Measurements from ENCODE around the gene PNPLA5. TPM values are rescaled to one million over a fixed set of nuclear protein-coding genes. Genes with fewer than 3 reads are reported as not detected.

PNPLA5 gene, protein sequence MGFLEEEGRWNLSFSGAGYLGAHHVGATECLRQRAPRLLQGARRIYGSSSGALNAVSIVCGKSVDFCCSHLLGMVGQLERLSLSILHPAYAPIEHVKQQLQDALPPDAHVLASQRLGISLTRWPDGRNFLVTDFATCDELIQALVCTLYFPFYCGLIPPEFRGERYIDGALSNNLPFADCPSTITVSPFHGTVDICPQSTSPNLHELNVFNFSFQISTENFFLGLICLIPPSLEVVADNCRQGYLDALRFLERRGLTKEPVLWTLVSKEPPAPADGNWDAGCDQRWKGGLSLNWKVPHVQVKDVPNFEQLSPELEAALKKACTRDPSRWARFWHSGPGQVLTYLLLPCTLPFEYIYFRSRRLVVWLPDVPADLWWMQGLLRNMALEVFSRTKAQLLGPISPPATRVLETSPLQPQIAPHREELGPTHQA
- not detected for total RNA-seq
- not detected for polyA plus RNA-seq

GRCh38 chr22:43891360-43892182 is at the start of gene PNPLA5:
Gene PNPLA5 (minus strand): TSS chr22:43892013. CDS start chr22:43891880, 133 bp downstream.
- H3K27ac ChIP-seq = no peak within 1 kb of the TSS
- no peak within 1 kb of the TSS for H3K4me3 ChIP-seq
- no peaks in the 10 kb centered on the region for H3K9me3 ChIP-seq
- FAIRE-seq (no peak), ATAC-seq (no peak), DNase-seq (peak in 1 of 6 donors; percentile 52)
- 1 to 2% methylated on average over 69 to 72 of the region's 72 CpGs for WGBS, 2 donors
- intact Hi-C loops (cut with DNase I) = no loop called here
- H3K4me1 ChIP-seq = no peaks in the 10 kb centered on the region
- H3K27me3 ChIP-seq = peaks cover 0 to 26% (median 3%) of the 10 kb centered on the region in 4 donors
- no peak for TF ChIP-seq CTCF (IDR thresholded peaks at IDR 0.05)
- no peaks in the 10 kb centered on the region for H3K36me3 ChIP-seq

DNA sequence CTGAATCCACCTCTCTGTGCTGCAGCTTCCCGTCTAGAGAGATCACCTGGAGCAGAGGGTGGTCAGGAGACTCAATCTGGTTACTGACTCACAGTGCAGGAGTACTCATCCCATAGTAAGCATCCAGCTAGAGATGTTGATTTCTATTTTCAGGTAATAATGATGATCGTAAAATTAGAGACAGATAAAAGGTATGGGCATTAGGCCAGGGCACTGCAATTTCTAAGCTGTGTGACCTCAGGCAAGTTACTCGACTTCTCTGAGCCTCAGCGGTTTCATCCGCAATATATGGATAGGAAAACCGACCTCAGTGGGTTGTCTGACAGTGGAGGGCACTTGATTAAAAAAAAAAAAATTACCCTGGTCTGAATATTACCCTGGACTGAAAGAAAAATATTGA is 49.6 kb upstream of the PNPLA5 start:
- TF ChIP-seq CTCF (IDR thresholded peaks at IDR 0.05) = no peak
- 61 to 72% methylated on average over 6 of the region's 6 CpGs for WGBS, 2 donors
- no peaks in the 10 kb centered on the region for H3K27me3 ChIP-seq
- no peaks in the 10 kb centered on the region for H3K9me3 ChIP-seq
- DNase-seq (no peak), FAIRE-seq (no peak), ATAC-seq (no peak)
- no peak overlapping the region for H3K27ac ChIP-seq
- H3K4me1 ChIP-seq = no peaks in the 10 kb centered on the region
- no peaks in the 10 kb centered on the region for H3K36me3 ChIP-seq
- intact Hi-C loops (cut with DNase I) = no loop called here
- no peak overlapping the region for H3K4me3 ChIP-seq

DNA sequence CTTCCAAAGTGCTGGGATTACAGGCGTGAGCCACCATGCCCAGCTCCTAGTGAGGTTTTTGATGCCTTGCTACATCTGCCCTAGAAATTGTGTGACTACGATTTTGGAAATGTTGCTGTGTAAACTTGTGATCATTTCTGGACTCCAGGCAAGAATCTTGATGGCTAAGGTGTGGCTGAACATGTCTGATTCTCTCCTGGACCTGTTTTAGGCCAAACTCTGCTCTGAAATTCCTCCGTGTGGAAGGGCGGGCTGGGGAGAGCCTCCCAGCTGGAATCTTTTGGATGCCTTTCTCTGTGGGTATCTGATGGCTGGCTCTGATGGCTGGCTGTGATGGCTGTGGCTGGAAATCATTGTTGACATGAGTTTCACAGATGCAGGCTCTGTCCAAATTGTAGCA is 40.0 kb upstream of the PNPLA5 start:
- Histone ChIP-seq H3K36me3 (no peaks in the 10 kb centered on the region), H3K4me1 (no peaks in the 10 kb centered on the region), H3K4me3 (no peak overlapping the region), H3K27ac (no peak overlapping the region), H3K27me3 (no peaks in the 10 kb centered on the region), H3K9me3 (no peaks in the 10 kb centered on the region)
- ATAC-seq (no peak), DNase-seq (no peak), FAIRE-seq (no peak)
- no peak for TF ChIP-seq CTCF (IDR thresholded peaks at IDR 0.05)
- 59 to 68% methylated on average over 4 of the region's 4 CpGs for WGBS, 2 donors
- intact Hi-C loops (cut with DNase I) = no loop called here

DNA sequence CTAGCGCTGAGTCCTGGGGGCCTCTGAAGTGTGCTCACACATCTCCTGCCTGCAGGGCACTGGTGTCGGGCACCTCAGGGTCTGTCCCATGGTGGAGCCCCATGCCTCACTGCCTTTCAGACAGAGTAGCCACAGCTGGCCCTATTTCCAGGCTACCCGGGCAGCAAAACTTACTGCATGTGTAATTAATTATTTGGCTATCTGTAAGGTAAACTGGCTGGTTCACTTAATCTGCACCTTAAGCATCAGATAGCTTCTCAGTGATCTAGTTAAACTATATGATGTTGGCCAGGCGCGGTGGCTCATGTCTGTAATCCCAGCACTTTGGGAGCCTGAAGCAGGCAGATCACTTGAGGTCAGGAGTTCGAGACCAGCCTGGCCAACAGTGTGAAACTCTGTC is 37.1 kb upstream of the PNPLA5 start:
- no peaks in the 10 kb centered on the region for H3K27me3 ChIP-seq
- no peaks in the 10 kb centered on the region for H3K36me3 ChIP-seq
- no peak overlapping the region for H3K4me3 ChIP-seq
- H3K27ac ChIP-seq = no peak overlapping the region
- H3K9me3 ChIP-seq = no peaks in the 10 kb centered on the region
- ATAC-seq (no peak), FAIRE-seq (no peak), DNase-seq (no peak)
- WGBS, 2 donors = 66 to 83% methylated on average over 6 of the region's 6 CpGs
- H3K4me1 ChIP-seq = no peaks in the 10 kb centered on the region
- intact Hi-C loops (cut with DNase I) = no loop called here
- no peak for TF ChIP-seq CTCF (IDR thresholded peaks at IDR 0.05)

Data from pancreas (tissue), 10 donors.